ENCODE data around the gene MYEOV.

Gene MYEOV

DNA sequence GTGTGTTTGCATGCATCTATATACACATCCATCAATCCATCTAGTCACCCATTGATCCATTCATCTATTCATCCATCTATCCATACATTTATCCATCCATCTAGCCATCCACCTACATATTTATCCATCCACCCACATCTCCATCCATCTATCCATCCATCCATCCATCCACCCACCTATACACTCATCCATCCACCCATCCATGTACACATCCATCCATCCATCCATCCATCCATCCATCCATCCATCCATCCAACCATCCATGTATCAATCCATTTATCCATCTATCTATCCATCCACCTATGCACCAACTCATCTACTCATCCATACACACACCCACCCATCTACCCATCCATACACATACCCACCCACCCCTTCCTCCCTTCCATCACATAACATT is 18.8 kb upstream of the MYEOV start:
- Histone ChIP-seq H3K4me3 (ENCODE audit: insufficient read depth, low read depth, low read length) (no peak overlapping the region), H3K9me3 (ENCODE audit: control insufficient read depth, low read length) (no peaks in the 10 kb centered on the region), H3K27me3 (ENCODE audit: control insufficient read depth, insufficient read depth, low read length, poor library complexity, severe bottlenecking) (no peaks in the 10 kb centered on the region), H3K36me3 (ENCODE audit: control insufficient read depth, insufficient read depth, low read length) (no peaks in the 10 kb centered on the region), H3K4me1 (ENCODE audit: control insufficient read depth, insufficient read depth, low read length) (peaks cover 8% of the 10 kb centered on the region), H3K27ac (ENCODE audit: insufficient read depth, low read depth, low read length, poor library complexity, severe bottlenecking) (no peak overlapping the region)

- Histone ChIP-seq H3K27ac (ENCODE audit: insufficient read depth, low read depth, low read length, poor library complexity, severe bottlenecking) (no peak overlapping the region), H3K4me3 (ENCODE audit: insufficient read depth, low read depth, low read length) (no peak overlapping the region), H3K36me3 (ENCODE audit: control insufficient read depth, insufficient read depth, low read length) (no peaks in the 10 kb centered on the region), H3K9me3 (ENCODE audit: control insufficient read depth, low read length) (no peaks in the 10 kb centered on the region), H3K4me1 (ENCODE audit: control insufficient read depth, insufficient read depth, low read length) (peaks cover 8% of the 10 kb centered on the region), H3K27me3 (ENCODE audit: control insufficient read depth, insufficient read depth, low read length, poor library complexity, severe bottlenecking) (no peaks in the 10 kb centered on the region)
- 95 to 96% methylated on average over 3 of the region's 3 CpGs for WGBS, 2 experiments
Measured at GRCh38 chr11:69276165-69276564, 17.8 kb upstream of the MYEOV start.

GRCh38 chr11:69277074-69277809 is 16.7 kb upstream of the MYEOV start:
- H3K27me3 ChIP-seq (ENCODE audit: control insufficient read depth, insufficient read depth, low read length, poor library complexity, severe bottlenecking) = no peaks in the 10 kb centered on the region
- peaks cover 8% of the 10 kb centered on the region for H3K4me1 ChIP-seq (ENCODE audit: control insufficient read depth, insufficient read depth, low read length)
- H3K36me3 ChIP-seq (ENCODE audit: control insufficient read depth, insufficient read depth, low read length) = no peaks in the 10 kb centered on the region
- no peak overlapping the region for H3K27ac ChIP-seq (ENCODE audit: insufficient read depth, low read depth, low read length, poor library complexity, severe bottlenecking)
- no peak overlapping the region for H3K4me3 ChIP-seq (ENCODE audit: insufficient read depth, low read depth, low read length)
- no peaks in the 10 kb centered on the region for H3K9me3 ChIP-seq (ENCODE audit: control insufficient read depth, low read length)
- WGBS, 2 experiments = 88 to 91% methylated on average over 12 of the region's 12 CpGs

DNA sequence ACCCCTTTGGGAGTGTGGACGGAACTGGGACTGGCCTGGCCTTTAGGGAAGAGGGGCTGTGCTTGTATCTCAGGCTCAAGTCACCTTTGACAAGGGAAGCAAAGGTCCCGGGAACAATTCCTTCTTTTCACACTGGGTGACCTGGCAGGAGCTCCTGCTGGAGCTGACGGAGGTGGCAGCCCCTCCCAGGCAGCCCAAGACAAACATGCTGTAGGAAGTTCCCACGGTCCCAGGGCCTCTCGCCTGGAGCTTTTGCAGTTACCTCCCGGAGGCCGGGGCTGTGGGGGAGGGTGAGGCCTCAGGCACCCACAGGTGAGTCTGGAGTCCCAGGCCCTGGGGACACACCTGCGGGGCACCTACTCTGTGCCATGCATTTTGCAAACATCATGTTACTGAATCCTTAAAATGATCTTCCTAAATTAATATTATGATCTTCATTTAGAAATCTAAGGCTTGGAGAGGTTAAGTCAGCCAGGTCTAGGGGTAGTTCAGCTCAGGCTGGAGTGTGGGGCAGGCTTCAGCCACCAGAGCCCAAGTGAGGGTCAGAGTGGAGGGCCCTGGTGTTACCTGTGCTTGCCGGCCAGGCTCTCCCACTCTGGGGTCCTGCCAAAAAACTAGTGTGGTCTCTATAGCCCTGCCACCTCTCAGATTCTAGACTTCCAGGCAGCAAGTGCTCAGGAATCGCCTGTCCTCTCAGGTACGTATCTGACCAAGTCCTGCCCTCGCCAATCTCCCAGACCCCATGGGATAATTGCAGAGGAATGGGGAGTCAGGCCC is 15.7 kb upstream of the MYEOV start:
- Histone ChIP-seq H3K36me3 (ENCODE audit: control insufficient read depth, insufficient read depth, low read length) (no peaks in the 10 kb centered on the region), H3K4me3 (ENCODE audit: insufficient read depth, low read depth, low read length) (no peak overlapping the region), H3K4me1 (ENCODE audit: control insufficient read depth, insufficient read depth, low read length) (peaks cover 8% of the 10 kb centered on the region), H3K27ac (ENCODE audit: insufficient read depth, low read depth, low read length, poor library complexity, severe bottlenecking) (no peak overlapping the region), H3K9me3 (ENCODE audit: control insufficient read depth, low read length) (no peaks in the 10 kb centered on the region), H3K27me3 (ENCODE audit: control insufficient read depth, insufficient read depth, low read length, poor library complexity, severe bottlenecking) (no peaks in the 10 kb centered on the region)
- WGBS, 2 experiments = 70 to 77% methylated on average over 11 to 12 of the region's 12 CpGs

DNA sequence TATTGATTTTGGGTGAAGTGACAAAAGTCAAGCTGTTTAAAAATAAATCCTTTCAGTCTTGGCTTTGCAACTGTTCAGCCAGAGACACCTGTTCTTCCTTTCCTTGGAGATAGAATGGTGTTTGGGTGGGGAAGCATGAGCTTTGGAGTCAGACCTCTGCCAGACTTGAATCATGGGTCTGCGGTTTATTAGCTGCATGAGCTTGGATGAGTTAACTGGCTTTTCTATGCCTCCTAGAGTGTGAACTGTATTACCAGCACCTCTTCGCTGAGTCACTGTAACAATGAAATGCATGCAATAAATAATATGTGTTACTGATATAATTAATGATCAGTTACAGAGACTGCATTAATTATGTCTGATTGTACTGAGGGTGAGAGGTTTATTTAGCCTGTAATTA is 13.5 kb upstream of the MYEOV start:
- peaks cover 8% of the 10 kb centered on the region for H3K4me1 ChIP-seq (ENCODE audit: control insufficient read depth, insufficient read depth, low read length)
- no peak overlapping the region for H3K27ac ChIP-seq (ENCODE audit: insufficient read depth, low read depth, low read length, poor library complexity, severe bottlenecking)
- H3K36me3 ChIP-seq (ENCODE audit: control insufficient read depth, insufficient read depth, low read length) = no peaks in the 10 kb centered on the region
- H3K9me3 ChIP-seq (ENCODE audit: control insufficient read depth, low read length) = no peaks in the 10 kb centered on the region
- H3K4me3 ChIP-seq (ENCODE audit: insufficient read depth, low read depth, low read length) = no peak overlapping the region
- WGBS, 2 experiments = 90 to 100% methylated on average over 1 to 2 of the region's 2 CpGs
- no peaks in the 10 kb centered on the region for H3K27me3 ChIP-seq (ENCODE audit: control insufficient read depth, insufficient read depth, low read length, poor library complexity, severe bottlenecking)

GRCh38 chr11:69280994-69281393 is 13.0 kb upstream of the MYEOV start:
- H3K4me3 ChIP-seq (ENCODE audit: insufficient read depth, low read depth, low read length) = no peak overlapping the region

GRCh38 chr11:69283446-69283845 is 10.5 kb upstream of the MYEOV start:
- Histone ChIP-seq H3K4me3 (ENCODE audit: insufficient read depth, low read depth, low read length) (no peak overlapping the region), H3K27me3 (ENCODE audit: control insufficient read depth, insufficient read depth, low read length, poor library complexity, severe bottlenecking) (no peaks in the 10 kb centered on the region), H3K4me1 (ENCODE audit: control insufficient read depth, insufficient read depth, low read length) (peaks cover 18% of the 10 kb centered on the region), H3K36me3 (ENCODE audit: control insufficient read depth, insufficient read depth, low read length) (no peaks in the 10 kb centered on the region), H3K27ac (ENCODE audit: insufficient read depth, low read depth, low read length, poor library complexity, severe bottlenecking) (no peak overlapping the region), H3K9me3 (ENCODE audit: control insufficient read depth, low read length) (no peaks in the 10 kb centered on the region)
- WGBS, 2 experiments = 91 to 93% methylated on average over 10 of the region's 10 CpGs

More at GRCh38 chr11:69280994-69281393, 13.0 kb upstream of the MYEOV start:
- peaks cover 8% of the 10 kb centered on the region for H3K4me1 ChIP-seq (ENCODE audit: control insufficient read depth, insufficient read depth, low read length)
- no peaks in the 10 kb centered on the region for H3K9me3 ChIP-seq (ENCODE audit: control insufficient read depth, low read length)
- H3K27ac ChIP-seq (ENCODE audit: insufficient read depth, low read depth, low read length, poor library complexity, severe bottlenecking) = no peak overlapping the region
- H3K27me3 ChIP-seq (ENCODE audit: control insufficient read depth, insufficient read depth, low read length, poor library complexity, severe bottlenecking) = no peaks in the 10 kb centered on the region
- whole genome bisulfite sequencing, 2 experiments = 89 to 90% methylated on average over 6 of the region's 6 CpGs
- no peaks in the 10 kb centered on the region for H3K36me3 ChIP-seq (ENCODE audit: control insufficient read depth, insufficient read depth, low read length)

GRCh38 chr11:69284081-69284511 is 9.9 kb upstream of the MYEOV start:
- H3K4me1 ChIP-seq (ENCODE audit: control insufficient read depth, insufficient read depth, low read length) = peaks cover 17% of the 10 kb centered on the region
- WGBS, 2 experiments = 92% methylated on average over 9 of the region's 9 CpGs

GRCh38 chr11:69285091-69285490 is 8.9 kb upstream of the MYEOV start:
- H3K27ac ChIP-seq (ENCODE audit: insufficient read depth, low read depth, low read length, poor library complexity, severe bottlenecking) = no peak overlapping the region
- H3K4me1 ChIP-seq (ENCODE audit: control insufficient read depth, insufficient read depth, low read length) = peaks cover 17% of the 10 kb centered on the region
- H3K4me3 ChIP-seq (ENCODE audit: insufficient read depth, low read depth, low read length) = no peak overlapping the region
- H3K9me3 ChIP-seq (ENCODE audit: control insufficient read depth, low read length) = no peaks in the 10 kb centered on the region
- H3K27me3 ChIP-seq (ENCODE audit: control insufficient read depth, insufficient read depth, low read length, poor library complexity, severe bottlenecking) = no peaks in the 10 kb centered on the region
- H3K36me3 ChIP-seq (ENCODE audit: control insufficient read depth, insufficient read depth, low read length) = no peaks in the 10 kb centered on the region
- WGBS, 2 experiments = 94 to 96% methylated on average over 11 of the region's 11 CpGs

More at GRCh38 chr11:69284081-69284511, 9.9 kb upstream of the MYEOV start:
- Histone ChIP-seq H3K9me3 (ENCODE audit: control insufficient read depth, low read length) (no peaks in the 10 kb centered on the region), H3K4me3 (ENCODE audit: insufficient read depth, low read depth, low read length) (no peak overlapping the region), H3K27me3 (ENCODE audit: control insufficient read depth, insufficient read depth, low read length, poor library complexity, severe bottlenecking) (no peaks in the 10 kb centered on the region), H3K27ac (ENCODE audit: insufficient read depth, low read depth, low read length, poor library complexity, severe bottlenecking) (no peak overlapping the region), H3K36me3 (ENCODE audit: control insufficient read depth, insufficient read depth, low read length) (no peaks in the 10 kb centered on the region)

DNA sequence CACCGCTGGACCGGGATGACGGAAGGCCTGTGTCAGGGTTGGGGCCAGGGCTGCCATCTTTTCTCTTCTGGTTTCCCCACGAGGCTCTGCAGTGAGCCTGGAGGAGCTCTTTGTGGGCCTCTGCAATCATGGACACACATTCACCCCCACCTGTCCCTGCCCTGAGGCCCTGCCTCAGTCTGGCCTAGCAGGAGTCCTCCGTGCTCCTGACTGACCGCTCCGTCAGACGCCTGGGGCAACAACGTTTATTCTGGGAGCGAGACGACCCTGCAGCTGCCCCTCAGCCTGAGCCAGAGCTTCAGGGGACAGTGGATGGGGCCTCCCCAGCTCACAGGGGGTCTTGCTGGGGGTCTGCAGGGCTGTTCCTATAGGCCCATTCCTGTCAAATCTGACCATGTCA is 8.2 kb upstream of the MYEOV start:
- WGBS, 2 experiments = 86 to 89% methylated on average over 11 of the region's 11 CpGs

More for the DNA sequence above, 8.2 kb upstream of the MYEOV start:
- Histone ChIP-seq H3K4me3 (ENCODE audit: insufficient read depth, low read depth, low read length) (no peak overlapping the region), H3K4me1 (ENCODE audit: control insufficient read depth, insufficient read depth, low read length) (peaks cover 17% of the 10 kb centered on the region), H3K36me3 (ENCODE audit: control insufficient read depth, insufficient read depth, low read length) (no peaks in the 10 kb centered on the region), H3K27me3 (ENCODE audit: control insufficient read depth, insufficient read depth, low read length, poor library complexity, severe bottlenecking) (no peaks in the 10 kb centered on the region), H3K27ac (ENCODE audit: insufficient read depth, low read depth, low read length, poor library complexity, severe bottlenecking) (no peak overlapping the region), H3K9me3 (ENCODE audit: control insufficient read depth, low read length) (no peaks in the 10 kb centered on the region)

Data from ectodermal cell (in vitro differentiated cells).